ENCODE results near the gene HSPB6.
"Not testable (repeated sequence)": the region's sequence is repeated elsewhere in the genome, so short reads cannot be mapped to it uniquely, and the experiment has no call there.

The HSPB6 gene

GRCh38 chr19:35786299-35787160 is 29.7 kb upstream of the HSPB6 start:
- DNase-seq (ENCODE audit: low read depth in 2 of 2) = no peak

GRCh38 chr19:35785339-35785627 is 28.5 kb upstream of the HSPB6 start:
- no peak for DNase-seq (ENCODE audit: low read depth in 2 of 2)

GRCh38 chr19:35784503-35785338 is 27.9 kb upstream of the HSPB6 start:
- DNase-seq (ENCODE audit: low read depth in 2 of 2) = no peak

- no peak for DNase-seq (ENCODE audit: low read depth in 2 of 2)
Observed at GRCh38 chr19:35783469-35784434, 26.9 kb upstream of the HSPB6 start.

- no peak for DNase-seq (ENCODE audit: low read depth in 2 of 2)
Observed at GRCh38 chr19:35782589-35782988, 25.8 kb upstream of the HSPB6 start.

- no peak for DNase-seq (ENCODE audit: low read depth in 2 of 2)
Observed at GRCh38 chr19:35781650-35782049, 24.8 kb upstream of the HSPB6 start.

- no peak for DNase-seq (ENCODE audit: low read depth in 2 of 2)
Observed at GRCh38 chr19:35780717-35781116, 23.9 kb upstream of the HSPB6 start.

GRCh38 chr19:35780058-35780457 is 23.2 kb upstream of the HSPB6 start:
- no peak for DNase-seq (ENCODE audit: low read depth in 2 of 2)

GRCh38 chr19:35779033-35779432 is 22.2 kb upstream of the HSPB6 start:
- no peak for DNase-seq (ENCODE audit: low read depth in 2 of 2)

GRCh38 chr19:35777961-35778360 is 21.1 kb upstream of the HSPB6 start:
- no peak for DNase-seq (ENCODE audit: low read depth in 2 of 2)

GRCh38 chr19:35777086-35777841 is 20.4 kb upstream of the HSPB6 start:
- no peak for DNase-seq (ENCODE audit: low read depth in 2 of 2)

GRCh38 chr19:35776102-35776788 is 19.4 kb upstream of the HSPB6 start:
- no peak for DNase-seq (ENCODE audit: low read depth in 2 of 2)

GRCh38 chr19:35775298-35776101 is 18.7 kb upstream of the HSPB6 start, which contains the start of gene ARHGAP33:
ARHGAP33 (plus strand) TSS chr19:35775564; CDS start chr19:35775659, 95 bp downstream.
- DNase-seq (ENCODE audit: low read depth in 2 of 2) = peak; percentile 97 to 100

GRCh38 chr19:35775046-35775297 is 18.1 kb upstream of the HSPB6 start:
- no peak for DNase-seq (ENCODE audit: low read depth in 2 of 2)

- no peak for DNase-seq (ENCODE audit: low read depth in 2 of 2)
Observed at GRCh38 chr19:35774274-35775045, 17.6 kb upstream of the HSPB6 start.

GRCh38 chr19:35773020-35773806 is 16.4 kb upstream of the HSPB6 start:
- DNase-seq (ENCODE audit: low read depth in 2 of 2) = no peak

GRCh38 chr19:35772362-35772761 is 15.5 kb upstream of the HSPB6 start:
- not testable (repeated sequence) for DNase-seq (ENCODE audit: low read depth in 2 of 2)

- no peak for DNase-seq (ENCODE audit: low read depth in 2 of 2)
Observed at GRCh38 chr19:35768082-35768421, 11.2 kb upstream of the HSPB6 start.
